ENCODE measurements around the gene TREML1. TPM values are rescaled to one million over a fixed set of nuclear protein-coding genes. Genes with fewer than 3 reads are reported as not detected.
"Not testable (repeated sequence)": the region's sequence is repeated elsewhere in the genome, so short reads cannot be mapped to it uniquely, and the experiment has no call there.

The TREML1 gene
- polyA plus RNA-seq, 3 donors = 0.09 TPM; not detected in 2

DNA sequence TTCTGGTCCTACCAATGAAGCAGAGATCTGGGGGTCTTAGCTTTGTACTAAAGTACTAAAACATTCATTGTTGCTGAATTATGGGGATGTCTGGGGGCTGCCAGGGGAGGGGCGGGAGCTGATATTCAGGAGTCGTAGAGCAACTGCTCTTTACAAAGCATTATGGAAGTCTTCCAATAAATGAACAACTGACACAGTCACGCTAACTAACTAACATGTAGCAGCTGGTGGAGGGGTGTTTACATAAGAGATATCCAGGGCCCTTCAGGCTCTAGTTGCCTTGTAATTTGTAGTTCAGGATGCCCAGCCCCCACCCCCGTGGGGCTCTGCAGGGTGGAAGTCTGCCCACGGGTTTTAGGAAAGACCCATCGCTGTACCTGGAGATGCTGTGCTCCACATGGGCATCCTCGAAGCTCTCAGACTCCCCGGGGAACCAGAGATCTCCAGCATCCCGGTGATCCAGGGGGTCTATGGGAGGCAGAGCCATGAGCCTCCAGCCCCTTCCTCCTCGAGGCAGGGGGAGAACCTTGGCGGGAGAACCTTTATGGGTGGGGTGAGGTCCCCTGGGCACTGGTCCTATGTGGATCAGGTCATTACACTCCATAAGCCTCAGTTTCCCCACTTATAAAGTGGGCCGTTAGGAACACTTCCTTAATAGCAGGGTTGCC lies 5.4 kb upstream of the TREML1 start:
- no peak overlapping the region for H3K27ac ChIP-seq (ENCODE audit: low read depth, low read length)
- WGBS, 3 donors = 69 to 71% (median 69%) methylated on average over 12 of the region's 12 CpGs

DNA sequence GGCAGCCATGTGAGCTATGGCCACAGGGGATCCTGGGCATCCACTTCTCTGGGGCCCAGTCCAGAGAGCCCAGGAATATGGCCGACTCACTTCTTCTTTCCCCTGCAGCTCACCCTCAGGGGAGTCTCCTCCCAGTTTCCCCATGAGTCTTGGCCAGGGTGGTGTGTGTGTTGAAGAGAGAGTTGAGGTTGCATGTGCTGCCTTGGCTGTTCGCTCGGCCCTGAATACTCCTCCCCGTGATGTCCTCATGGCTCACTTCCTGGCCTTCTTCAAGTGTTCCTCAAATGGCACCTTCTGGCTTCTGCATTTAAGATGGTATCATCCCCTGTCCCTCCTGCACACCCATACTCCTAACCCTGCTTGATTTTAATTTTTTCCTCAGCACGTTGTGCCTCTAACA lies 3.2 kb upstream of the TREML1 start:
- 62 to 75% (median 67%) methylated on average over 5 of the region's 5 CpGs for WGBS, 3 donors
- no peak overlapping the region for H3K27ac ChIP-seq (ENCODE audit: low read depth, low read length)

DNA sequence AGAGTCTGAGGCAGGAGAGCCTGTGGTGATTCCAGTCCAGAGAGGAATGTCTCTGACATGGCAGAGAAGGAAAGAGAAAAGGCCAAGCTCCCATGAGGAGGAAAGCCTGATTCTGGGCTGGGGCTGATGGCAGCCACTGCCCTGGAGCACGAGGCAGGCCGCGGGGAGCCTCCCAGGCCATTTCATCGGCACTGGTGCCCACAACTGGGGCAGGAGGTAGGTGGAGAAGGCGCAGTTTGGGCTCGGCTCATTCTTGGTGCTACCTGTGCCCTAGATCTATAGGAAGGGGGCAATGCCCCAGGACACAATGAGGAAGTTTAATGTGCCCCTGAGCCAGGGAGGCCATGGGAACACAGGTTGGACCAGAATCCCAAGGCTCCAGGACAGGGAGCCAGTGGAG lies 2.6 kb upstream of the TREML1 start:
- H3K27ac ChIP-seq (ENCODE audit: low read depth, low read length) = no peak overlapping the region
- 92 to 97% (median 95%) methylated on average over 6 of the region's 6 CpGs for WGBS, 3 donors

DNA sequence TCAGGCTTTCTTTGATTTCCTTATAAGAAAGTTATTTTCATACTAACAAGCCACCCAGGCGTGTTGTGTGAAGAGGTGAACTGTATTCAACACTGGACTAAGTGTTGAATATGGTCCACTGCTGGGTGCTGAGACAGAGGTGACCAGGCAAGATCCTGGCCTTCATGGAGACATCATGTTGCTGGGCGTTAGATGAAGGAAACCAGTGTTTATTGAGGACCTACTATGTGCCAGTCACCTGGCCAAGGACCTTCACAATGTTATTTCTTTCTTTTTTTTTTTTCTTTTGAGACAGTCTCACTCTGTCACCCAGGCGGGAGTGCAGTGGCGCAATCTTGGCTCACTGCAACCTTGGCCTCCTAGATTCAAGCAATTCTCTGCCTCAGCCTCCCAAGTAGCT lies 1.9 kb upstream of the TREML1 start:
- H3K27ac ChIP-seq (ENCODE audit: low read depth, low read length) = no peak overlapping the region
- 89 to 91% (median 90%) methylated on average over 4 of the region's 4 CpGs for WGBS, 3 donors

- 40 to 52% (median 51%) methylated on average over 7 of the region's 7 CpGs for WGBS, 3 donors
- H3K27ac ChIP-seq (ENCODE audit: low read depth, low read length) = no peak overlapping the region
Measured at GRCh38 chr6:41155132-41155805, 1.1 kb upstream of the TREML1 start.

DNA sequence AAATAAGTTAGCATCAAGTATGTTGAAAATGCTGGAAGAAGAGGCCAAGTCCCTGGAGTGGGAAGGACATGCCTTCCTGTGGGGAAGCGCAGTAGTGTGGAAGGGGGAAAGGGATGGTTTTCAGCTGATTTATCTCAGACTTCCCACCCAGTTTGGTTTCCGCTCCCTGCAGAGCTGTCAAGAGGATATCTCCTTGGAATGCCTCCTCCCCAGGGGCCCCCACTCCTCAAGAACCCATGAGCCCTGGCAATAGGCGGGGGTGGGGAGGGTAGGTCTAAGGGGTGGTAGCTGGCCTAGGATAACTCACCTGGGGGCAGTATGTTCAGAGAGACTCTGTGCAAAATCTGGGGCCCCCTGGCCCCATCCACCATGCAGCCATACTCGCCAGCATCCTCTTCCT lies 696 bp downstream of the TREML1 start:
- 72 to 79% (median 73%) methylated on average over 4 of the region's 4 CpGs for WGBS, 3 donors

DNA sequence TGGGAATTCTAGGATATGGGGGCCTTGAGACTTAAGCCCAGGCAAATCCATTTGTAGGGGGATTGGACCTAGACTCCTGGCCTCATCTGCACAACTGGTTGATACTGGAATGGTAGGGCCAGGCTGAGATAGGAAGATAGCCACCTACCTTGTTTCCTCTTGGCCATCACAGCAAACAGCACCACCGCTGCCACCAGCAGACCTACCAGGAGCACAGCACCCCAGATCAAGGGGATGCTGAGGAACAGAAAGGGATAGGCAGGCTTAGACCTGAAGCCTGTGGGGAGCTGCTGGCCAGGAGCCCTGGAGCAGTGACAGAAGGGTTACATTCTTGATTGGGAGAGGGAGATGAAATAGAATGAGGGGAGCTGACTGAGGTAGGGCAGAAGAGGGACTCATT lies 3.5 kb downstream of the TREML1 start:
- WGBS, 3 donors = 83 to 98% (median 94%) methylated on average over 1 of the region's 1 CpG
- no peak overlapping the region for H3K27ac ChIP-seq (ENCODE audit: low read depth, low read length)

More for the DNA sequence above, 696 bp downstream of the TREML1 start:
- no peak overlapping the region for H3K27ac ChIP-seq (ENCODE audit: low read depth, low read length)

DNA sequence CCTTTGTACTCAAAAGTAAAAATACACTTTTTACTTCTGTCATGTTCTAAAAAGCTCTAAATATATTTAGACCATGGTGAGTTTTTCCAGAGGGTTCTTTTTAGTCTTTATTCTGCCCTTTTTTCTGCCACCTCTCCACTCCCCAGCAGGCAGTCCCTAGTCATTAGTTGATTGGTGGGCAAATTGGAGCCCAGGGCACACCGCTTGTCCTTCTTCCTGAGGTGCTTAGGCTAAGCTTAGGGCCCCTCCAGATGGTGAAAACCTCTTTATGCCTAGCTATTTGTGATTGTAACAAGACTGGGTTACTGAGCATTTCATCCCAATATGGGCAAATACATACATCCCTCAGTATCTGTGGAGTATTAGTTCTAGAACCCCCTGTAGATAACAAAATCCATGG lies 6.2 kb downstream of the TREML1 start:
- WGBS, 3 donors = 100% methylated on average over 1 of the region's 1 CpG
- no peak overlapping the region for H3K27ac ChIP-seq (ENCODE audit: low read depth, low read length)

GRCh38 chr6:41136911-41137310 lies 17.2 kb downstream of the TREML1 start:
- H3K27ac ChIP-seq (ENCODE audit: low read depth, low read length) = no peak overlapping the region

GRCh38 chr6:41135062-41135832 lies 18.9 kb downstream of the TREML1 start:
- 89 to 92% (median 92%) methylated on average over 3 of the region's 3 CpGs for WGBS, 3 donors
- H3K27ac ChIP-seq (ENCODE audit: low read depth, low read length) = no peak overlapping the region

- 51 to 58% (median 52%) methylated on average over 2 of the region's 2 CpGs for WGBS, 3 donors
Measured at GRCh38 chr6:41132254-41132653, 21.9 kb downstream of the TREML1 start.

DNA sequence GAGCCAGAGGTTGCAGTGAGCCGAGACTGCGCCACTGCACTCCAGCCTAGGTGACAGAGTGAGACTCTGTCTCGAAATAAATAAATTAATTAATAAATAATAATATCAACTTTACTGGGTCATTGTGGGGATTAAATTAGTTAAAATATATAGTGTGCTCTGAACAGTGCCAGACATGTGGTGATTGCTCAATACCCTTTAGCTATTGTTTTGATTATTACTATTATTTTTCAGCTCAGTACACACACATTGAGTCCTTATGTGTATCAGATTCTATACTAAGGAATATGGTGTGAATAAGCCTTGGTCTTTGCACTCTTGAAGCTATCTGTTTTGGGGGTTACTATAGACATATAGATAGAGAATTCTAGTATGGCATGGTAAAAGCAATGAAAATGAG lies 28.9 kb downstream of the TREML1 start:
- WGBS, 3 donors = 98 to 100% (median 98%) methylated on average over 3 of the region's 3 CpGs
- no peak overlapping the region for H3K27ac ChIP-seq (ENCODE audit: low read depth, low read length)

More at GRCh38 chr6:41132254-41132653, 21.9 kb downstream of the TREML1 start:
- no peak overlapping the region for H3K27ac ChIP-seq (ENCODE audit: low read depth, low read length)

DNA sequence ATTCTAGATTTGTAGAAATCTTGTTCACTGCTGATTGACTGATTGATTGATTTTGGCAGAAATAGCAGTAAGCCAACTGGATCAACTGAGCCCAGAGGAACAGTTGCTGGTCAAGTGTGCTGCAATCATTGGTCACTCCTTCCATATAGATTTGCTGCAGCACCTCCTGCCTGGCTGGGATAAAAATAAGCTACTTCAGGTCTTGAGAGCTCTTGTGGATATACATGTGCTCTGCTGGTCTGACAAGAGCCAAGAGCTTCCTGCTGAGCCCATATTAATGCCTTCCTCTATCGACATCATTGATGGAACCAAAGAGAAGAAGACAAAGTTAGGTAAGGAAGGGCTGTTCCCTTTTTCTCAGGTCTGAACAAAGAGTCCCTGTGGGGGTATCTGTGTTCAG lies 31.2 kb downstream of the TREML1 start:
- WGBS, 3 donors = 87 to 95% (median 90%) methylated on average over 1 of the region's 1 CpG

GRCh38 chr6:41122373-41122772 lies 31.8 kb downstream of the TREML1 start:
- 87 to 100% (median 95%) methylated on average over 1 of the region's 1 CpG for WGBS, 3 donors
- H3K27ac ChIP-seq (ENCODE audit: low read depth, low read length) = no peak overlapping the region

More for the DNA sequence above, 31.2 kb downstream of the TREML1 start:
- no peak overlapping the region for H3K27ac ChIP-seq (ENCODE audit: low read depth, low read length)

DNA sequence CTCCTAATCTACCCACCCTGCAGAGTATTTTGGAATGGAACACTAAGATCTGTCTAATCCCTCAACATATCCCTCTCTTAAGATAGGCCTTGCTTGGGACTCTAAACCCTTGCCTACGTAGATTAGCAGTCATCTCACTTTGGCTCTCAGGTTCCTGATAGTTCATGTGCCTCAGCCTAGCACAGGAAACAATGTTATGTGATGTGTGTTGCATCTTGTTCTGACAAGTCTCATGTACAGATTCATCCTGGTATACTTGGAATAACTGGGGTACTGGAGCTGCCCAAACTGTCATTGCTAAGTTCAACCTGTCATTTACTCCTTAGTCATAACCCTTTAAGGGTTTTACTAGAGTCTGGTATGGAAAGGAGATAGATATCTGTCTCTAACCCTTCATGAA lies 34.1 kb downstream of the TREML1 start:
- no peak overlapping the region for H3K27ac ChIP-seq (ENCODE audit: low read depth, low read length)
- WGBS, 3 donors = 92 to 97% (median 97%) methylated on average over 1 of the region's 1 CpG

DNA sequence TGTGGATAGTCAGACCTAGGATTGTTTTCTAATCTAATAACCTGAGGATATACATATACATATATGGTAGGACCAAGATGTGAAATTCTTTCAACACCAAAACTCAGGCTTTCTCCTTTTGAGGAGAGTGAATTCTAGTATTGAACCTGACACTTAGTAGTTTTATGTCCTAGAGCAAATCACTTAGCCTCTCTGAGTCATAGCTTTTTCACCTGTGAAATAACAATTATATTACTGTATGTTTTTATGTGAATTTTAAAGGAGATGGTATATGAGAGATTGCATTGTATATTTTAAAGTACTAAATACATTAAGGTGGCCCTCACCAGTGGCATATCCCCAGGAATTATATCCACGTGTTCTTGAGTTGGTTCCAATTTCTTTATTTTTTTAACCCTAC lies 34.6 kb downstream of the TREML1 start:
- H3K27ac ChIP-seq (ENCODE audit: low read depth, low read length) = no peak overlapping the region
- 57 to 62% (median 59%) methylated on average over 1 of the region's 1 CpG for WGBS, 3 donors

GRCh38 chr6:41115027-41115426 lies 39.1 kb downstream of the TREML1 start:
- not testable (repeated sequence) for H3K27ac ChIP-seq (ENCODE audit: low read depth, low read length)
- WGBS, 3 donors = 95 to 97% (median 95%) methylated on average over 2 of the region's 2 CpGs

DNA sequence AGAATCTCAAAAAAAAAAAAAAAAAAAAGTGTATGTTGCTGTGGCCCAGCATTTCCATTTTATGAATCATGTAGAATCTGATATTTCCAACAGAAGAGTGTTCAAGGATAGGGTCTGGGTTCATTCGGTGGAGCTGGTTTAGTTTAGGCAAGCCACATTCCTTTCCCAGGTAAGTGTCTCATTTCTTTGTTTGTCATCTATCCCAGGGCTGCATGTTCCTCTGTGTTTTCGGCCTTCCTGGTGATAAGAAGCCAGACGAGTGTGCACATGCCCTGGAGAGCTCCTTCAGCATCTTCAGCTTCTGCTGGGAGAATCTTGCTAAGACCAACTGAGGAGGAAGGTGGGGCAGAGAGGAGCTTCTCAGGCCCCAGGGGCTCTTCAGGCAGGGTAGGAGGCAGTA lies 43.1 kb downstream of the TREML1 start:
- WGBS, 3 donors = 84 to 94% (median 89%) methylated on average over 3 of the region's 3 CpGs
- no peak overlapping the region for H3K27ac ChIP-seq (ENCODE audit: low read depth, low read length)

DNA sequence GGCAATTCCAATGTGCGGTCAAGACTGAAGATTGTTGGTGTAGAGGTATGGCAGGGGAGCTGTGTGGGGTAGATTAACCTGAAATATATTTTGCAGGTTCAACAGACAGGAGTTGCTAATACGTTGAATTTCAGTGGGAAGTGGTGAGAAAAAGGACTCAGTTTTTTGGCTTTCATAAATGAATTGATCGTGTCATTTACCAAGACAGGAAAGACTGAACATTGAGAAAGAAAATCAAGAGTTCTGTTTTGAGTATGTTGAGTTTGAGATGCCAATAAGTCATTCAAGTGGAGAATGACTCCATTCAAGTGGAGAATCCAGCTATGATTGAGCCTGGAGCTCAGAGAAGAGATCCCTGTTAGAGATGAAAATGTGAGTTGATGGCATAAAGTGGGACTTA lies 50.3 kb downstream of the TREML1 start:
- no peak overlapping the region for H3K27ac ChIP-seq (ENCODE audit: low read depth, low read length)
- 89 to 94% (median 92%) methylated on average over 3 of the region's 3 CpGs for WGBS, 3 donors
